AG04450 (cell line): ENCODE results near the gene HOXC5. TPM values are rescaled to one million over a fixed set of nuclear protein-coding genes. Genes with fewer than 3 reads are reported as not detected.
A peak's percentile ranks its signal among the peaks of the same experiment; 100 is the strongest.

Experiments
- CTCF ChIA-PET: fragments of 300-600, 350-600 bp; formaldehyde crosslinking; extraction: SDS; loops from one replicate; lab custom pipeline; 2022; ENCODE audit warnings: antibody characterized with exemption, inconsistent platforms; lab: Charles Lee
- POLR2A ChIA-PET: fragments of 350-600 bp; formaldehyde crosslinking; extraction: SDS; loops from one replicate; lab custom pipeline; 2021; ENCODE audit warnings: antibody characterized with exemption, inconsistent platforms; lab: Yijun Ruan, JAX
- DNase-seq: peaks from one replicate; pipeline ENCODE4 v3.0.0-alpha.2; 2011; ENCODE audit warnings: low read depth, low spot score
- H3K27ac ChIP-seq: one replicate; pipeline ENCODE4 v1.5.1; 2012; ENCODE audit warnings: low read depth, low read length, control low read depth
- H3K27me3 ChIP-seq: one replicate; pipeline ENCODE4 v1.6.0; 2012; ENCODE audit warnings: low read length; ENCODE audit not compliant: control insufficient read depth, insufficient read depth
- H3K4me3 ChIP-seq: 2 replicates; pipeline ENCODE4 v1.5.1; 2011; ENCODE audit warnings: mild to moderate bottlenecking, low read depth, low read length, control low read depth
- H3K9me3 ChIP-seq: 2 replicates; pipeline ENCODE4 v1.5.1; 2012; ENCODE audit warnings: low read length; ENCODE audit not compliant: control insufficient read depth, insufficient read depth
- polyA minus RNA-seq: library from RNA; depleted of rRNA, polyadenylated mRNA; stranded (reverse); fragments of >200 nt; gene quantifications from 2 replicates; pipeline ENCODE4 v1.2.3, GENCODE V29; 2011; rRNA and poly(A)+ RNA removed
- polyA plus RNA-seq: library from polyadenylated mRNA; depleted of rRNA; stranded (reverse); fragments of >200 nt; gene quantifications from 2 replicates; pipeline ENCODE4 v1.2.3, GENCODE V29; 2011; rRNA removed
- TF ChIP-seq, protein P1 (sequence below): IDR thresholded peaks from 2 replicates; pipeline ENCODE4 v1.5.1; 2011; ENCODE audit warnings: low read depth, low read length, control low read depth, inconsistent platforms

The HOXC5 gene
- not detected in 2 replicates for polyA plus RNA-seq
- not detected in 2 replicates for polyA minus RNA-seq

DNA sequence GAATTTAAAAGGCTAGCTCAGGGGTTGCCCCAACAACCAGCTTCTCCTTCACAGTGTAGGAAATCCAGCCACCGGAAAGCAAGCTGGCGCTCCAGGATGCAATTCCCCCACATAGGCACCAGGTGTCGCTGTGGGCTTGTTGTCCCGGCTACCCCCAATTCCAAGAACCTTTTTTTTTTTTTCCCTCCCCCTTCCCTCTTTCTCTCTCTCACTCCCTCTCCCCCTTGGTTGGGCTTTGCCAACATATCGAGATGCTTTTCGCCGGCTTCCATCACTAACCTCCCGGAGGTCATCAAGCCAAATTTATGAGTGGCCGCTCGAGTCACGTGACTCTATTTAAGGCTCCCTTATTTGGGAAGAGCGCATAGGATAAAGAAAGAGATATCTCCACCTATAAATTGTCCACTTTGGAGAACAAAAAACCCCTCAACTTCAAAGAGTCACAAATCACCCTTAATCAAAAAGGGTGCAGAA is at the start of gene HOXC5:
HOXC5 (plus strand) TSS at position 424 of the 474 bp plus-strand sequence. CDS start 73 bp downstream, outside the sequence.
- TF ChIP-seq, protein P1, sequence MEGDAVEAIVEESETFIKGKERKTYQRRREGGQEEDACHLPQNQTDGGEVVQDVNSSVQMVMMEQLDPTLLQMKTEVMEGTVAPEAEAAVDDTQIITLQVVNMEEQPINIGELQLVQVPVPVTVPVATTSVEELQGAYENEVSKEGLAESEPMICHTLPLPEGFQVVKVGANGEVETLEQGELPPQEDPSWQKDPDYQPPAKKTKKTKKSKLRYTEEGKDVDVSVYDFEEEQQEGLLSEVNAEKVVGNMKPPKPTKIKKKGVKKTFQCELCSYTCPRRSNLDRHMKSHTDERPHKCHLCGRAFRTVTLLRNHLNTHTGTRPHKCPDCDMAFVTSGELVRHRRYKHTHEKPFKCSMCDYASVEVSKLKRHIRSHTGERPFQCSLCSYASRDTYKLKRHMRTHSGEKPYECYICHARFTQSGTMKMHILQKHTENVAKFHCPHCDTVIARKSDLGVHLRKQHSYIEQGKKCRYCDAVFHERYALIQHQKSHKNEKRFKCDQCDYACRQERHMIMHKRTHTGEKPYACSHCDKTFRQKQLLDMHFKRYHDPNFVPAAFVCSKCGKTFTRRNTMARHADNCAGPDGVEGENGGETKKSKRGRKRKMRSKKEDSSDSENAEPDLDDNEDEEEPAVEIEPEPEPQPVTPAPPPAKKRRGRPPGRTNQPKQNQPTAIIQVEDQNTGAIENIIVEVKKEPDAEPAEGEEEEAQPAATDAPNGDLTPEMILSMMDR = peak; percentile 75
- no peak for DNase-seq
- Histone ChIP-seq H3K27ac (no peak within 1 kb of the TSS), H3K9me3 (peaks cover 21% of the 10 kb centered on the region), H3K4me3 (no peak within 1 kb of the TSS), H3K27me3 (peaks cover 85% of the 10 kb centered on the region)
- ChIA-PET POLR2A (no interaction called here), CTCF (interaction anchor here (0.7 to 2.5 kb wide), 13 partner anchors 24 to 786 kb away, joined by 3 to 11 read pairs (median 4); partner anchors contain the start of gene HOXC8)

DNA sequence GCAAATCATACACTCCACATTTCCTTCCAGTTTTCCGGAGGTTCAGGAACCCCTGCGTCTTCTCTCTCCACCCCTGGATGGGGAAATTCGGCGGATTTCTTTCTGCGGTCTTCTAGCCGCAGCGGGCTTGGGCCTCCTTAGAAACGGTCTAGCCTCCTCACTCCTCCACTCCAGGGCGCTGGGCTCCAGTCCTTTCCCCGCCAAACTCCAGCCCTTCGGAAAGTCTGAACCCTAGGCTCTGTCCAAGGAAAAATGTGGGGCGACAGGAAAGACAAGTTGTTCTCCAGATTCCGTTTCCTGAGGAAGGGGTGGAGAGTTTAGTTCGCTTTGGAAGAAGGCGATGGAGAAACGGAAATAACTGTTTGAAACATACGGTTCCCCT is 49.3 kb upstream of the HOXC5 start:
- no peak for DNase-seq
- no peak overlapping the region for H3K4me3 ChIP-seq
- peaks cover 22% of the 10 kb centered on the region for H3K9me3 ChIP-seq
- POLR2A ChIA-PET = no interaction called here
- H3K27ac ChIP-seq = no peak overlapping the region
- CTCF ChIA-PET = no interaction called here
- TF ChIP-seq, protein P1 = no peak
- H3K27me3 ChIP-seq = peaks cover 94% of the 10 kb centered on the region

DNA sequence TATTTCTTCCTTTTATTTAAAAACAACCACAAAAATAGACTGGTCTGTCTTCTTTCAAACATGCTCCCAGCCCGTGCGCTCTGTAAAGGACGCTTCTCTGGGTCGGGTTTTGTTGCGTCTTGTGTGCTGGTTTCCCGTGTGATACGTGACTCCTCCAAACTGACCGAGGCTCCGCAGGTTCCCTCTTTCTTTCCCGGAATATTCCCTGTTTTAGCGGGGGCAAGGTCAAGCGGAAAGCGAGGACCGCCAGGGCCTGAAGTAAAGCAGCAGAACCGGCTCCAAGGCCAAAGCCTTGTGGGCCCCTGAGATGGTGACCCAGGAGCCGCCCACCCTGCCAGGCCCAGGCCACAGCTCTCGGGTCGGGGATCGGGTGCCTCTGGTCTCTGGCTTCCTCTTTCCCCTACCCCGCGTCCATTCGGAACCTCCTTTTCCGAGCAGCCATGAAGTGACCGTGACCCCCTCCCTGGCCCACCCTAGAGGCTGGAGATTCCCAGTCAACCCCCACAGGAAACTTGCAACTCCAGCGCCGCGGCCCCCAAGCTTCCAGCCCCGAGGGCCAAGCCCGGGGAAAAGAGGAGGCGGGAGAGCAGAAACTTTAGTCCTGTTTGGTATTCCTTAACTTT is 48.8 kb upstream of the HOXC5 start:
- Histone ChIP-seq H3K27me3 (peaks cover 94% of the 10 kb centered on the region), H3K9me3 (peaks cover 22% of the 10 kb centered on the region), H3K4me3 (no peak overlapping the region), H3K27ac (no peak overlapping the region)
- DNase-seq = no peak
- ChIA-PET POLR2A (no interaction called here), CTCF (no interaction called here)
- TF ChIP-seq, protein P1 = no peak

DNA sequence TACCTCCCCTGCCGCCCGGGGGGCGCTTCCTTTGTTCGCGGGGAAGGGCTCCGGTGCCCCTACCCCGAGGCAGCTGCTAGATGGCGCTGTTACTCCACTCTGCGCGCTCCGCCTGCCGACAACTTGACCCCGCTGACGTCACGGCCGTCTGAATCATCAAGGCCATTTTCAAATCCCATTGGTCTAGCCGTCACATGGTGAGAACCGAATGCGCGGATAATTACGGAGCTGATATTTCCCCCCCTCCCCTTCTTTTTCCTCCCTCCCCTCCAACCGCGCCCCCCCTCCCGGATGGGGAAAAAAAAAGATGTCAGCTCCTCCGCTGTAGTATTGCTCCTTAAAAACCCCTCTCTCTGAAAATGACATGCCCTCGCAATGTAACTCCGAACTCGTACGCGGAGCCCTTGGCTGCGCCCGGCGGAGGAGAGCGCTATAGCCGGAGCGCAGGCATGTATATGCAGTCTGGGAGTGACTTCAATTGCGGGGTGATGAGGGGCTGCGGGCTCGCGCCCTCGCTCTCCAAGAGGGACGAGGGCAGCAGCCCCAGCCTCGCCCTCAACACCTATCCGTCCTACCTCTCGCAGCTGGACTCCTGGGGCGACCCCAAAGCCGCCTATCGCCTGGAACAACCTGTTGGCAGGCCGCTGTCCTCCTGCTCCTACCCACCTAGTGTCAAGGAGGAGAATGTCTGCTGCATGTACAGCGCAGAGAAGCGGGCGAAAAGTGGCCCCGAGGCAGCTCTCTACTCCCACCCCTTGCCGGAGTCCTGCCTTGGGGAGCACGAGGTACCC is 47.8 kb upstream of the HOXC5 start, which contains the start of gene HOXC10:
HOXC10 (plus strand) TSS at position 246 of the 791 bp plus-strand sequence; CDS start at position 360, 114 bp downstream.
- H3K4me3 ChIP-seq = no peak within 1 kb of the TSS
- no peak within 1 kb of the TSS for H3K27ac ChIP-seq
- peaks cover 90% of the 10 kb centered on the region for H3K27me3 ChIP-seq
- peak; percentile 16 for DNase-seq
- ChIA-PET CTCF (interaction anchor here (0.6 to 0.7 kb wide), 3 partner anchors 212 to 226 kb away, joined by 3 read pairs; no protein-coding TSS in a partner anchor), POLR2A (no interaction called here)
- TF ChIP-seq, protein P1 = peak; percentile 45
- H3K9me3 ChIP-seq = peaks cover 22% of the 10 kb centered on the region

DNA sequence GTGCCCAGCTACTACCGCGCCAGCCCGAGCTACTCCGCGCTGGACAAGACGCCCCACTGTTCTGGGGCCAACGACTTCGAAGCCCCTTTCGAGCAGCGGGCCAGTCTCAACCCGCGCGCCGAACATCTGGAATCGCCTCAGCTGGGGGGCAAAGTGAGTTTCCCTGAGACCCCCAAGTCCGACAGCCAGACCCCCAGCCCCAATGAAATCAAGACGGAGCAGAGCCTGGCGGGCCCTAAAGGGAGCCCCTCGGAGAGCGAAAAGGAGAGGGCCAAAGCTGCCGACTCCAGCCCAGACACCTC is 47.2 kb upstream of the HOXC5 start:
- ChIA-PET POLR2A (interaction anchor here (0.7 kb wide), 1 partner anchor 10 kb away, joined by 3 read pairs; no protein-coding TSS in a partner anchor), CTCF (no interaction called here)
- H3K9me3 ChIP-seq = peaks cover 22% of the 10 kb centered on the region
- H3K27me3 ChIP-seq = peaks cover 94% of the 10 kb centered on the region
- no peak overlapping the region for H3K4me3 ChIP-seq
- no peak for DNase-seq
- TF ChIP-seq, protein P1 = no peak
- no peak overlapping the region for H3K27ac ChIP-seq
